HCT116 (cell line): ENCODE results near the gene ZNF536. TPM values are rescaled to one million over a fixed set of nuclear protein-coding genes. Genes with fewer than 3 reads are reported as not detected.

Experiments
- ATAC-seq: fragments of 200-7000 bp; cut with Tn5 transposase; 2 replicates; pipeline ENCODE4 v1.9.1; 2020; ENCODE audit warnings: mild to moderate bottlenecking, moderate library complexity
- BruUV-seq: library from RNA; stranded (reverse); fragments of 400-500 nt; replicated peaks from 2 replicates; lab custom pipeline; 2021; lab: Mats Ljungman, UMichigan
- CTCF ChIA-PET: fragments of 300-600 bp; sonication (Branson Sonifier 250); formaldehyde crosslinking; loops from one replicate; lab custom pipeline; 2021; ENCODE audit warnings: antibody characterized with exemption; lab: Charles Lee
- POLR2A ChIA-PET: fragments of 300-600, 350-600 bp; sonication (Branson Sonifier 250); formaldehyde crosslinking; loops from one replicate; lab custom pipeline; 2021; ENCODE audit warnings: antibody characterized with exemption; lab: Charles Lee
- RAD21 ChIA-PET, 2 experiments: fragments of 300-600 bp; sonication (Branson Sonifier 250); formaldehyde crosslinking; loops; one replicate each; lab custom pipeline; 2023; ENCODE audit warnings: low total read pairs in 2 of 2; ENCODE audit not compliant: uncharacterized antibody in 2 of 2, unreplicated experiment in 2 of 2, low non-redundant PET in 1 of 2; lab: Charles Lee
- DNase-seq: peaks from one replicate; pipeline ENCODE4 v3.0.0-alpha.2; 2010; ENCODE audit warnings: low read depth, low spot score
- H2AFZ ChIP-seq: fragments of 200-600 bp; shearing (Covaris generic), sonication (generic); 2 replicates; pipeline ENCODE4 v1.6.1; 2017; ENCODE audit warnings: low read depth, mixed run types, mixed read lengths, antibody characterized with exemption, low read length; ENCODE audit not compliant: poor library complexity, severe bottlenecking
- H3K27ac ChIP-seq: 2 replicates; pipeline ENCODE4 v1.5.1; 2012; ENCODE audit warnings: low read depth, low read length
- H3K27me3 ChIP-seq: fragments of 200-600 bp; sonication (generic); 2 replicates; pipeline ENCODE4 v1.6.1; 2016; ENCODE audit warnings: mixed run types, low read length, mixed read lengths; ENCODE audit not compliant: insufficient read depth
- H3K36me3 ChIP-seq, 2 experiments: fragments of 200-500 bp in 1 of 2; fragments of 200-600 bp in 1 of 2; sonication (Bioruptor generic) in 1 of 2; sonication (generic) in 1 of 2; 2 replicates each; pipeline versions ENCODE4 v1.5.1 to v1.6.1; 2014 to 2016; ENCODE audit warnings: low read length in 2 of 2, inconsistent platforms in 1 of 2, mixed read lengths in 1 of 2, mixed run types in 1 of 2; ENCODE audit not compliant: insufficient read depth in 2 of 2, control insufficient read depth in 1 of 2
- H3K4me1 ChIP-seq, 2 experiments: fragments of 200-600 bp in 1 of 2; sonication (generic) in 1 of 2; 2 replicates each; pipeline versions ENCODE4 v1.5.1 to v1.6.1; 2012 to 2017; ENCODE audit warnings: low read length in 2 of 2, inconsistent platforms in 1 of 2, mild to moderate bottlenecking in 1 of 2, mixed read lengths in 1 of 2, mixed run types in 1 of 2, moderate library complexity in 1 of 2; ENCODE audit not compliant: insufficient read depth in 2 of 2, control insufficient read depth in 1 of 2
- H3K4me2 ChIP-seq: fragments of 200-600 bp; sonication (generic); 2 replicates; pipeline ENCODE4 v1.6.1; 2017; ENCODE audit warnings: mixed run types, low read length, mixed read lengths
- H3K4me3 ChIP-seq, 2 experiments: fragments of 200-600 bp in 1 of 2; sonication (generic) in 1 of 2; replicated peaks in 1 of 2; 2 replicates each; pipeline ENCODE4 v1.5.1; 2011 to 2016; ENCODE audit warnings: low read length in 2 of 2, control low read depth in 1 of 2, low read depth in 1 of 2, mild to moderate bottlenecking in 1 of 2, mixed read lengths in 1 of 2, mixed run types in 1 of 2
- H3K79me2 ChIP-seq: fragments of 200-600 bp; sonication (generic); 2 replicates; pipeline ENCODE4 v1.6.1; 2017; ENCODE audit warnings: mild to moderate bottlenecking, mixed run types, low read length, moderate library complexity, mixed read lengths; ENCODE audit not compliant: insufficient read depth
- H3K9ac ChIP-seq: fragments of 200-600 bp; sonication (generic); 2 replicates; pipeline ENCODE4 v1.6.1; 2016; ENCODE audit warnings: low read length, mixed read lengths
- H3K9me2 ChIP-seq: fragments of 200-600 bp; sonication (generic), shearing (Covaris generic); 2 replicates; pipeline ENCODE4 v1.6.1; 2017; ENCODE audit warnings: mixed run types, mild to moderate bottlenecking, moderate library complexity; ENCODE audit not compliant: insufficient read depth
- H3K9me3 ChIP-seq, 2 experiments: fragments of 200-500 bp in 1 of 2; fragments of 200-600 bp in 1 of 2; sonication (Bioruptor generic) in 1 of 2; sonication (generic) in 1 of 2; 2 replicates each; pipeline ENCODE4 v1.6.1; 2014 to 2017; ENCODE audit warnings: low read length in 2 of 2, mixed read lengths in 2 of 2, inconsistent platforms in 1 of 2, low read depth in 1 of 2, mild to moderate bottlenecking in 1 of 2, mixed run types in 1 of 2, moderate library complexity in 1 of 2; ENCODE audit not compliant: control insufficient read depth in 1 of 2, insufficient read depth in 1 of 2
- H4K20me1 ChIP-seq: fragments of 200-600 bp; sonication (generic), shearing (Covaris generic); 2 replicates; pipeline ENCODE4 v1.6.1; 2017; ENCODE audit warnings: mixed run types, mild to moderate bottlenecking, moderate library complexity; ENCODE audit not compliant: insufficient read depth
- CBX3 ChIP-seq: IDR thresholded peaks from 2 replicates; pipeline ENCODE4 v1.6.1; 2012; ENCODE audit warnings: low read depth
- CEBPB ChIP-seq: IDR thresholded peaks from 2 replicates; pipeline ENCODE4 v1.6.1; 2012; ENCODE audit warnings: low read depth
- CTCF ChIP-seq, 3 experiments: fragments of 200-600 bp in 1 of 3; sonication (generic) in 1 of 3; IDR thresholded peaks in 2 of 3; conservative IDR thresholded peaks in 1 of 3; 2 replicates each; pipeline ENCODE4 v1.5.1; 2012 to 2017; ENCODE audit warnings: low read depth in 2 of 3, low read length in 2 of 3, antibody characterized with exemption in 1 of 3, borderline replicate concordance in 1 of 3, control low read depth in 1 of 3, mild to moderate bottlenecking in 1 of 3, mixed read lengths in 1 of 3, mixed run types in 1 of 3, moderate library complexity in 1 of 3; ENCODE audit not compliant: insufficient read depth in 1 of 3
- FOSL1 ChIP-seq: IDR thresholded peaks from 2 replicates; pipeline ENCODE4 v1.6.1; 2012; ENCODE audit warnings: low read depth
- JUND ChIP-seq: IDR thresholded peaks from 2 replicates; pipeline ENCODE4 v1.6.1; 2012
- MAX ChIP-seq: IDR thresholded peaks from 2 replicates; pipeline ENCODE4 v1.6.1; 2012
- POLR2AphosphoS5 ChIP-seq: IDR thresholded peaks from 2 replicates; pipeline ENCODE4 v1.6.1; 2011; ENCODE audit warnings: mild to moderate bottlenecking, low read depth, low read length, moderate library complexity
- RAD21 ChIP-seq: IDR thresholded peaks from 2 replicates; pipeline ENCODE4 v1.6.1; 2012; ENCODE audit warnings: low read depth, mild to moderate bottlenecking
- REST ChIP-seq: IDR thresholded peaks from 2 replicates; pipeline ENCODE4 v1.6.1; 2012; ENCODE audit warnings: low read depth
- SIN3A ChIP-seq: IDR thresholded peaks from 2 replicates; pipeline ENCODE4 v1.6.1; 2012; ENCODE audit warnings: low read depth
- TCF7L2 ChIP-seq: IDR thresholded peaks from 2 replicates; pipeline ENCODE4 v1.7.0; 2011; ENCODE audit warnings: borderline replicate concordance, inconsistent platforms; ENCODE audit not compliant: insufficient read depth, insufficient read length; ENCODE audit errors: extremely low read depth
- ZBTB33 ChIP-seq: IDR thresholded peaks from 2 replicates; pipeline ENCODE4 v1.6.1; 2011; ENCODE audit warnings: mild to moderate bottlenecking, low read length, moderate library complexity; ENCODE audit not compliant: insufficient replicate concordance; ENCODE audit errors: extremely low read depth
- ZFX ChIP-seq: fragments of 450-650 bp; IDR thresholded peaks from 2 replicates; pipeline ENCODE4 v1.6.1; 2017
- ZNF274 ChIP-seq: fragments of 200-500 bp; sonication (Bioruptor generic); IDR thresholded peaks from 2 replicates; pipeline ENCODE4 v1.6.1; 2014; ENCODE audit warnings: mild to moderate bottlenecking, low read depth, low read length, inconsistent platforms
- intact Hi-C: fragments of 100-400 bp; cut with micrococcal nuclease; formaldehyde crosslinking; loops from 2 replicates; pipeline ENCODE4 v1.10.0; 2022
- total RNA-seq: library from RNA; stranded (reverse); gene quantifications from one replicate; pipeline ENCODE4 v1.2.1, GENCODE V29; 2021; ENCODE audit not compliant: unreplicated experiment

The ZNF536 gene
- total RNA-seq, 1 experiment from 2014 or later, result not detected

- Histone ChIP-seq H3K79me2 (no peaks in the 10 kb centered on the region), H3K4me3 (no peak overlapping the region), H3K4me1 (no peaks in the 10 kb centered on the region), H3K27me3 (peaks cover 13% of the 10 kb centered on the region), H3K27ac (no peak overlapping the region), H3K4me2 (no peak overlapping the region), H3K9ac (no peak overlapping the region), H3K9me2 (no peaks in the 10 kb centered on the region), H4K20me1 (no peaks in the 10 kb centered on the region), H2AFZ (no peak overlapping the region)
- DNase-seq (no peak), ATAC-seq (no peak)
- CTCF ChIA-PET, result no interaction called here
- POLR2A ChIA-PET, result no interaction called here
- RAD21 ChIA-PET, result interaction anchor here in 1 of 2 experiments (0.7 kb wide), 1 partner anchor 103 kb away, joined by 3 read pairs; no protein-coding TSS in a partner anchor
- TF ChIP-seq JUND (no peak), CBX3 (no peak), ZFX (no peak), ZNF274 (no peak), ZBTB33 (no peak), TCF7L2 (no peak), MAX (no peak), CTCF (IDR thresholded peaks at IDR 0.05 in 2 of 3, conservative IDR thresholded peaks at IDR 0.05 in 1 of 3; ENCODE audit: borderline replicate concordance in 1 of 3, insufficient read depth in 1 of 3, low read depth in 2 of 3, low read length in 2 of 3) (no peak), SIN3A (no peak), FOSL1 (no peak), CEBPB (no peak), REST (no peak), RAD21 (no peak), POLR2AphosphoS5 (no peak)
- TF ChIP-seq, all 23 proteins: peak for 0
- Histone ChIP-seq H3K36me3 (no peaks in the 10 kb centered on the region), H3K9me3 (no peaks in the 10 kb centered on the region)
- intact Hi-C loops, result no loop called here
- BruUV-seq, result no TSS peak
These were observed 147.5 kb downstream of the ZNF536 start for GRCh38 chr19:30519607-30520205.
